Thoracic aorta (tissue), 2 donors: Measurements from ENCODE around the gene PAX8. TPM values are rescaled to one million over a fixed set of nuclear protein-coding genes. Genes with fewer than 3 reads are reported as not detected.

Experiments
- ATAC-seq: fragments of 150-250 bp; one replicate; pipeline ENCODE4 v1.8.0; 2017; ENCODE audit warnings: low read depth; ENCODE audit not compliant: insufficient number of reproducible peaks, low FRiP score
- DNase-seq: peaks from one replicate; pipeline ENCODE4 v3.0.0-alpha.2; 2020; ENCODE audit warnings: low spot score
- H3K27ac ChIP-seq, 2 donors: fragments of 200-600 bp; sonication (generic); 1 replicate in 1 of 2; 2 replicates in 1 of 2; pipeline ENCODE4 v1.5.1; 2016; ENCODE audit warnings: mild to moderate bottlenecking in 2 of 2, moderate library complexity in 2 of 2
- H3K27me3 ChIP-seq: fragments of 200-600 bp; sonication (generic); replicated peaks from 2 replicates; pipeline ENCODE4 v1.6.0; 2016; ENCODE audit warnings: mild to moderate bottlenecking; ENCODE audit not compliant: insufficient read depth
- H3K36me3 ChIP-seq: fragments of 200-600 bp; sonication (generic); one replicate; pipeline ENCODE4 v1.5.1; 2016
- H3K4me1 ChIP-seq, 2 donors: fragments of 200-600 bp; sonication (generic); 1 replicate in 1 of 2; 2 replicates in 1 of 2; pipeline versions ENCODE4 v1.5.1 to v1.6.0; 2016; ENCODE audit warnings: low read depth in 2 of 2, mild to moderate bottlenecking in 1 of 2; ENCODE audit not compliant: control insufficient read depth in 1 of 2
- H3K4me3 ChIP-seq: fragments of 200-600 bp; sonication (generic); 2 replicates; pipeline ENCODE4 v1.5.1; 2016; ENCODE audit warnings: mild to moderate bottlenecking
- H3K9me3 ChIP-seq: fragments of 200-600 bp; sonication (generic); 2 replicates; pipeline ENCODE4 v1.5.1; 2016
- total RNA-seq, 2 donors: library from RNA; depleted of rRNA; stranded (reverse); fragments of >200 nt; gene quantifications; one replicate each; pipeline versions ENCODE4 v1.1.0 to v1.2.3, GENCODE V29; 2016
- TF ChIP-seq, protein P1 (sequence below): fragments of 200-600 bp; sonication (generic); IDR thresholded peaks from one replicate; pipeline ENCODE4 v1.5.1; 2019; ENCODE audit warnings: antibody characterized with exemption

The PAX8 gene
- total RNA-seq, 2 donors from 2014 or later: 2.4 to 10.3 TPM

DNA sequence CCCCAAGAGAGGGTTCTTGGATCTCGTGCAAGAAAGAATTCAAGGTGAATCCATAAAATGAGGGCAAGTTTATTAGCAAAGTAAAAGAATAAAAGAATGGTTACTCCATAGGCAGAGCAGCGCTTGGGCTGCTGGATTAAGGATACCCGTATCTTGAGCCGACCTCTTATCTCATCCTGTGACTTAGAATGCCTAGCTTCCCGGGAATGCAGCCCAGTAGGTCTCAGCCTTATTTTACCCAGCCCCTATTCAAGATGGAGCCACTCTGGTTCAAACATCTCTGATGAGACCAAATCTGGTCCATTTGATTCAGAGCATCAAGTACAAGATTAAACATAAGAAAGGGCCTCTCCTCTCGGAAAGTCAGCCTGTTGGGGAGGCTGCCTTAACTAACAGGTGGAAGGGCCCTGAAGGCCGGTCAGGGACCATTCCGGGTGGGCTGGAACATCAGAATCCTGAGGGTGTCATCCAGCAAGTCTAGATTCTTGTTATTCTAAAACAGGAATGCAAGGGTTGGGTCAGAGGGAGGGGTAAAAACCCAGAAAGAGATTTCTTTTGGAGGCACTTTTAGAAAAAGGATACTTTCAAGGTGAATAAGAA is 99.2 kb downstream of the PAX8 start:
- H3K4me1 ChIP-seq: no peaks in the 10 kb centered on the region
- H3K4me3 ChIP-seq: no peak overlapping the region
- H3K27ac ChIP-seq: no peak overlapping the region
- DNase-seq: no peak
- no peaks in the 10 kb centered on the region for H3K9me3 ChIP-seq
- ATAC-seq: no peak
- H3K36me3 ChIP-seq: no peaks in the 10 kb centered on the region
- TF ChIP-seq, protein P1, sequence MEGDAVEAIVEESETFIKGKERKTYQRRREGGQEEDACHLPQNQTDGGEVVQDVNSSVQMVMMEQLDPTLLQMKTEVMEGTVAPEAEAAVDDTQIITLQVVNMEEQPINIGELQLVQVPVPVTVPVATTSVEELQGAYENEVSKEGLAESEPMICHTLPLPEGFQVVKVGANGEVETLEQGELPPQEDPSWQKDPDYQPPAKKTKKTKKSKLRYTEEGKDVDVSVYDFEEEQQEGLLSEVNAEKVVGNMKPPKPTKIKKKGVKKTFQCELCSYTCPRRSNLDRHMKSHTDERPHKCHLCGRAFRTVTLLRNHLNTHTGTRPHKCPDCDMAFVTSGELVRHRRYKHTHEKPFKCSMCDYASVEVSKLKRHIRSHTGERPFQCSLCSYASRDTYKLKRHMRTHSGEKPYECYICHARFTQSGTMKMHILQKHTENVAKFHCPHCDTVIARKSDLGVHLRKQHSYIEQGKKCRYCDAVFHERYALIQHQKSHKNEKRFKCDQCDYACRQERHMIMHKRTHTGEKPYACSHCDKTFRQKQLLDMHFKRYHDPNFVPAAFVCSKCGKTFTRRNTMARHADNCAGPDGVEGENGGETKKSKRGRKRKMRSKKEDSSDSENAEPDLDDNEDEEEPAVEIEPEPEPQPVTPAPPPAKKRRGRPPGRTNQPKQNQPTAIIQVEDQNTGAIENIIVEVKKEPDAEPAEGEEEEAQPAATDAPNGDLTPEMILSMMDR: no peak
- H3K27me3 ChIP-seq: no peaks in the 10 kb centered on the region

DNA sequence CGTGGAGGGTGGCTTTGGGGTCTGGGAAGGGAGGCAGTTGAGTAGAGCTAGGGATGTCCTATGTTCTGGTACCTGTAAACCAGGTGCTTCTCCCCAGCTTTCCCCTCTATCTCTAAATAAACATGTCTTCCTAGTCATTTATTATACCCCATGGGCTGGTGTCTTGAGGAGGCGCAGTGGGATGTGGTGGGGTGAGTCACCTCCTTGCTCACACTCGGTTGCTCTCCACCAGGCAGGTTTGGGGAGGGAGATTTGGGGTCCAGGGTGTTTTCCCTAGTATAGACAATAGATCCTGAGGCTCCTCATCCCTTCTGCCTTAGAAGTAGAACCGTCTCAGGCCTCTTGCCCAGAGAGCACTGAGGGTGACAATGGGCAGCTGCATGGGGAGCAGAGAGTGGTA is 99.8 kb downstream of the PAX8 start:
- H3K9me3 ChIP-seq: no peaks in the 10 kb centered on the region
- no peak overlapping the region for H3K4me3 ChIP-seq
- TF ChIP-seq, protein P1: no peak
- DNase-seq: no peak
- H3K27ac ChIP-seq: no peak overlapping the region
- no peaks in the 10 kb centered on the region for H3K36me3 ChIP-seq
- no peaks in the 10 kb centered on the region for H3K27me3 ChIP-seq
- no peaks in the 10 kb centered on the region for H3K4me1 ChIP-seq
- ATAC-seq: no peak

DNA sequence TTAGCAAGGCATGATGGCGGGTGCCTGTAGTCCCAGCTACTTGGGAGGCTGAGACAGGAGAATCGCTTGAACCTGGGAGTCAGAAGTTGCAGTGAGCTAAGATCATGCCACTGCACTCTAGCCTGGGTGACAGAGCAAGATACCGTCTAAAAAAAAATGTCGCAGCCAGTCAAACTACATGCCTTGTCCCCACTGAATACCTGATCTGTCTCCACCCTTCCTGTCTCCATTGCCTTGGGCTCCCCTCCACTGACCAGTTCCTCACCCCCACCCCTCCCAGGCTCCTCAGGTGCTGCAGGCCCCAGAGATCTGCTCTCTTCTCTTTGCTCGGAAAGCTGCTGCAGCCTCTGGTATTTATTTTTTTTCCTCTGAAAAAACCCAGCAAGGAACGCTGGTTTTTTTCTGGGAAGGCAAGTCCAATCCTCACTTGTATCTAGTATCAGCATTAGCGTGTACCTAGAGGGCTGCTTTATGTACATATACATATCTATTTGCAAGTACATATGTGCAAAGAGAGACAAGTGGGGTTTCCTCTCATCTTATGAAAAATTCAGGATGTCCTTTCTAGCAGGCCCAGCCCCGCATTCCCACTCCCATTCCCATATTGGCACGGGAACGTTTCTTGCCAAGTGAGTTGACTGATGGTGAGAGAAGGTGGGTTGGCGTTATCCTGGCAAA is 100.5 kb downstream of the PAX8 start:
- no peak overlapping the region for H3K4me3 ChIP-seq
- no peak overlapping the region for H3K27ac ChIP-seq
- ATAC-seq (no peak), DNase-seq (no peak)
- H3K36me3 ChIP-seq: no peaks in the 10 kb centered on the region
- TF ChIP-seq, protein P1: no peak
- no peaks in the 10 kb centered on the region for H3K4me1 ChIP-seq
- no peaks in the 10 kb centered on the region for H3K27me3 ChIP-seq
- H3K9me3 ChIP-seq: no peaks in the 10 kb centered on the region

DNA sequence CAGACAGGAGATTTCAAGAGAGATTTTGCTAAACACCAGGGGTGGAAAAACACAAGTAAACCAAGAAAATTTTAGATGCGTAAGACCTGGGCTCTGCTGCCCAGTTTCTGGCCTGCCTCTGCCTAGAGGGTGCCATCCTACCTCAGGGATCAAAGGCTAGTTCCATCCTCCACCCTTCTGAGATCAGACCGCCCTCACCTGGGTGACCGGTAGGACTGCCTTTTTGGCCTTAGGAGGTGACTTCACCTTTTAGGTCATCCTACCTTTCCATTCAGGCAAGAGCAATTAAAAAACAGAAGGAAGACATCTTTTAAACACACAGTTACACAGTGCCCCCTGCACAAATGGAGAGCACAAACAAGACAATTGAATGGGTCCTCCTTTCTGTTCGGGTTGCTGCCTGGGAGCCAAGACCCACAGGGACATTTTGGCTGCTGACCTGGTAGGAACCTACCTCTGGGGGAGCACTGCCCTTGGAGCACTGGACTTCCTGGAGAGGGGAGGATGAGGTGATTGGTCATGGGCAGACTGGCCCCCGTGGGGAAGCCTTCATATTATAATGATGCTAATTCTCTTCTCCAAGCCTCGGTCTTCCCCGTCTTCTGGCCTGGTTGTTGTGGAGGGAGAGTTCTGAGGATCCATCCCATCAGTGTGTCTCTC is 101.9 kb downstream of the PAX8 start:
- ATAC-seq (no peak), DNase-seq (no peak)
- no peaks in the 10 kb centered on the region for H3K9me3 ChIP-seq

More for the DNA sequence above, 101.9 kb downstream of the PAX8 start:
- Histone ChIP-seq H3K36me3 (no peaks in the 10 kb centered on the region), H3K4me1 (no peaks in the 10 kb centered on the region), H3K27ac (no peak overlapping the region), H3K4me3 (no peak overlapping the region), H3K27me3 (no peaks in the 10 kb centered on the region)
- TF ChIP-seq, protein P1: no peak
